Measurements from ENCODE around the gene RAP1GAP2.
A peak's percentile ranks its signal among the peaks of the same experiment; 100 is the strongest.

Gene RAP1GAP2

DNA sequence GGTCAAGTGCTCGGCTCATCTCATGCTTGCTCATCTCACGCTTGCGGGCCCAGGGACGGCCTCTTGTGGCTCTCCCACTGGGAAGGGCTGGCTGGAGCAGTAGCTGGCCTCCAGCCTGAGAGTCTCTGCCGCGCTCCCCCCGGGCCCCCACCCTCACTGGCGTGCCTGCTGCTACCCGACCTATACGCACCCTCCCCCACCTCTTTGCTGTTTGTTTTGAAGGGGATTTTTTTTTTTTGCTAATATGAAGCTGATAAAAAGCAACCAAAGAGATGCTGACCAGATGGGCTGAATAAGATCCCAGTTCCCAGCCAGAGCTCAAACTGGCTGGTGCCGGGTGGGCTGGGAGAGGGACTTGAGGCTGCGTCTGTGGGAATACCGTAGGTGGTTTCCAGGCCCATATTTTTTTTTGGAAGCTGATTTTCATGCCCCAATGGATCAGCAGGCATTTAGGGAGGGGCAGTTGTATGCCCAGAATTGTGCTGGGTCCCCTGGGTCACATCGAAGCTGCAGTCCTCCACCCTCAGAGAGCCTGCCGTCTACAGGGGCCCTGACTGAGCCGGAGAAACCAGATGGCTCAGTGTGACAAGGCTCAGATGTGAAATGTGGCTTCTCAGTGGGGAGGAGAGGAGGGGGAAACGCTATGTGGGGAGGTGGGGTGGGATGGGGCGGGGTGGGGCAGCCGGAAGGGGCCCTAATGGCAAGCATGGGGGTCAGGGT, 115.0 kb downstream of the RAP1GAP2 start:
- TF ChIP-seq, protein P1, sequence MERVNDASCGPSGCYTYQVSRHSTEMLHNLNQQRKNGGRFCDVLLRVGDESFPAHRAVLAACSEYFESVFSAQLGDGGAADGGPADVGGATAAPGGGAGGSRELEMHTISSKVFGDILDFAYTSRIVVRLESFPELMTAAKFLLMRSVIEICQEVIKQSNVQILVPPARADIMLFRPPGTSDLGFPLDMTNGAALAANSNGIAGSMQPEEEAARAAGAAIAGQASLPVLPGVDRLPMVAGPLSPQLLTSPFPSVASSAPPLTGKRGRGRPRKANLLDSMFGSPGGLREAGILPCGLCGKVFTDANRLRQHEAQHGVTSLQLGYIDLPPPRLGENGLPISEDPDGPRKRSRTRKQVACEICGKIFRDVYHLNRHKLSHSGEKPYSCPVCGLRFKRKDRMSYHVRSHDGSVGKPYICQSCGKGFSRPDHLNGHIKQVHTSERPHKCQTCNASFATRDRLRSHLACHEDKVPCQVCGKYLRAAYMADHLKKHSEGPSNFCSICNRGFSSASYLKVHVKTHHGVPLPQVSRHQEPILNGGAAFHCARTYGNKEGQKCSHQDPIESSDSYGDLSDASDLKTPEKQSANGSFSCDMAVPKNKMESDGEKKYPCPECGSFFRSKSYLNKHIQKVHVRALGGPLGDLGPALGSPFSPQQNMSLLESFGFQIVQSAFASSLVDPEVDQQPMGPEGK (CRISPR knock-in tag; IDR thresholded peaks at IDR 0.05; ENCODE audit: borderline replicate concordance) = peak; percentile 92
- TF ChIP-seq ISL1 (CRISPR knock-in tag; IDR thresholded peaks at IDR 0.05) = no peak
- no peak for TF ChIP-seq OSR1 (CRISPR knock-in tag; IDR thresholded peaks at IDR 0.05)
- no peak for TF ChIP-seq TOX (CRISPR knock-in tag; IDR thresholded peaks at IDR 0.05; ENCODE audit: borderline replicate concordance)
- TF ChIP-seq ZFP30 (CRISPR knock-in tag; IDR thresholded peaks at IDR 0.05) = no peak
- TF ChIP-seq CSDC2 (CRISPR knock-in tag; IDR thresholded peaks at IDR 0.05) = no peak
- TF ChIP-seq ZFP3 (CRISPR knock-in tag; IDR thresholded peaks at IDR 0.05) = no peak
- TF ChIP-seq ESRRG (CRISPR knock-in tag; IDR thresholded peaks at IDR 0.05) = no peak
- no peak for TF ChIP-seq RARB (CRISPR knock-in tag; IDR thresholded peaks at IDR 0.05)
- TF ChIP-seq ZC3H10 (CRISPR knock-in tag; IDR thresholded peaks at IDR 0.05) = no peak
- TF ChIP-seq TCF4 (CRISPR knock-in tag; IDR thresholded peaks at IDR 0.05; ENCODE audit: borderline replicate concordance) = peak; percentile 72; the same call in 1 of the 2 replicates
- ATAC-seq = no peak; the same call in 2 of the 3 replicates

DNA sequence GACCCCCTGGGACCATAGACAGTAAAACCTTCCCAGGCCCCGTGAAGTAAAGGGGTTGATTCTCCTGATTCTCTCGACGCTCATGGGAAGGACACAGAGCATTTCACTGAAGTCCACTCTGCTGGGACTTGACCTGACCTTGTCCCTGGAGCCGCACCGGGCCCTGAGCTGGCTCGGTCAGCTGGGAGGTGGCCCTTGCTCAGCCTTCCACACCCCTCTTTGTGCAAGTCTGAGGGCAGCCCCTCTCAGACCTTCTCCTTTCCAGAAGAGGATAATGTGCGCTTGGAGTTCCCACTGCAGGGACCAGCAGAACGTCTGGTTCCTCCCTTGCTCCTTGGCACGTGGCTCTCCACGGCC, 115.5 kb downstream of the RAP1GAP2 start:
- TF ChIP-seq ARNTL (CRISPR knock-in tag; IDR thresholded peaks at IDR 0.05; ENCODE audit: borderline replicate concordance, low read depth) = no peak
- TF ChIP-seq TCF4 (CRISPR knock-in tag; IDR thresholded peaks at IDR 0.05; ENCODE audit: borderline replicate concordance) = no peak
- TF ChIP-seq BACH2 (CRISPR knock-in tag; IDR thresholded peaks at IDR 0.05; ENCODE audit: borderline replicate concordance) = no peak
- TF ChIP-seq, protein P2, sequence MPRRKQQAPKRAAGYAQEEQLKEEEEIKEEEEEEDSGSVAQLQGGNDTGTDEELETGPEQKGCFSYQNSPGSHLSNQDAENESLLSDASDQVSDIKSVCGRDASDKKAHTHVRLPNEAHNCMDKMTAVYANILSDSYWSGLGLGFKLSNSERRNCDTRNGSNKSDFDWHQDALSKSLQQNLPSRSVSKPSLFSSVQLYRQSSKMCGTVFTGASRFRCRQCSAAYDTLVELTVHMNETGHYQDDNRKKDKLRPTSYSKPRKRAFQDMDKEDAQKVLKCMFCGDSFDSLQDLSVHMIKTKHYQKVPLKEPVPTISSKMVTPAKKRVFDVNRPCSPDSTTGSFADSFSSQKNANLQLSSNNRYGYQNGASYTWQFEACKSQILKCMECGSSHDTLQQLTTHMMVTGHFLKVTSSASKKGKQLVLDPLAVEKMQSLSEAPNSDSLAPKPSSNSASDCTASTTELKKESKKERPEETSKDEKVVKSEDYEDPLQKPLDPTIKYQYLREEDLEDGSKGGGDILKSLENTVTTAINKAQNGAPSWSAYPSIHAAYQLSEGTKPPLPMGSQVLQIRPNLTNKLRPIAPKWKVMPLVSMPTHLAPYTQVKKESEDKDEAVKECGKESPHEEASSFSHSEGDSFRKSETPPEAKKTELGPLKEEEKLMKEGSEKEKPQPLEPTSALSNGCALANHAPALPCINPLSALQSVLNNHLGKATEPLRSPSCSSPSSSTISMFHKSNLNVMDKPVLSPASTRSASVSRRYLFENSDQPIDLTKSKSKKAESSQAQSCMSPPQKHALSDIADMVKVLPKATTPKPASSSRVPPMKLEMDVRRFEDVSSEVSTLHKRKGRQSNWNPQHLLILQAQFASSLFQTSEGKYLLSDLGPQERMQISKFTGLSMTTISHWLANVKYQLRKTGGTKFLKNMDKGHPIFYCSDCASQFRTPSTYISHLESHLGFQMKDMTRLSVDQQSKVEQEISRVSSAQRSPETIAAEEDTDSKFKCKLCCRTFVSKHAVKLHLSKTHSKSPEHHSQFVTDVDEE (CRISPR knock-in tag; IDR thresholded peaks at IDR 0.05) = no peak
- no peak for TF ChIP-seq ESRRG (CRISPR knock-in tag; IDR thresholded peaks at IDR 0.05)
- TF ChIP-seq ZNF70 (CRISPR knock-in tag; IDR thresholded peaks at IDR 0.05) = no peak
- TF ChIP-seq CSDC2 (CRISPR knock-in tag; IDR thresholded peaks at IDR 0.05) = no peak
- TF ChIP-seq, protein P1 (CRISPR knock-in tag; IDR thresholded peaks at IDR 0.05; ENCODE audit: borderline replicate concordance) = no peak
- no peak for TF ChIP-seq ZFP30 (CRISPR knock-in tag; IDR thresholded peaks at IDR 0.05)
- TF ChIP-seq ZC3H10 (CRISPR knock-in tag; IDR thresholded peaks at IDR 0.05) = no peak
- no peak for TF ChIP-seq SNAI2 (CRISPR knock-in tag; IDR thresholded peaks at IDR 0.05)
- TF ChIP-seq PPARA (CRISPR knock-in tag; IDR thresholded peaks at IDR 0.05; ENCODE audit: borderline replicate concordance) = no peak
- no peak for TF ChIP-seq ZNF8 (CRISPR knock-in tag; IDR thresholded peaks at IDR 0.05)
- no peak for TF ChIP-seq RARB (CRISPR knock-in tag; IDR thresholded peaks at IDR 0.05)
- no peak for TF ChIP-seq ZFP3 (CRISPR knock-in tag; IDR thresholded peaks at IDR 0.05)
- ATAC-seq = no peak

DNA sequence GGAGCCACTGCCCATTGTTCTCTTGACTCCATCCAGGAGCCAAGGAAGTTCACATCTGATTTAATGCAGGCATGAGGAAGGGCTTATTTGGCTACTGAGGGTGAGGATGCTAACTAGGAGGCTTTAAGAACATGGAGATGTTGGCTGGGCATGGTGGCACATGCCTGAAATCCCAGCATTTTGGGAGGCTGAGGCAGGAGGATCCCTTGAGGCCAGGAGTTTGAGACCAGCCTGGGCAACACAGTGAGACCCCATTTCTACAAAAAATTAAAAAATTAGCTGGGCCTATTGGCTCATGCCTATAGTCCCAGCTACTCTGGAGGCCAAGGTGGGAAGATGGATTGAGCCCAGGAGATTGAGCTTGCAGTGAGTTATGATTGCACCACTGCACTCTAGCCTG, 116.5 kb downstream of the RAP1GAP2 start:
- TF ChIP-seq ISL1 (CRISPR knock-in tag; IDR thresholded peaks at IDR 0.05) = no peak
- no peak for TF ChIP-seq ZC3H10 (CRISPR knock-in tag; IDR thresholded peaks at IDR 0.05)
- TF ChIP-seq SNAI2 (CRISPR knock-in tag; IDR thresholded peaks at IDR 0.05) = no peak
- TF ChIP-seq BACH2 (CRISPR knock-in tag; IDR thresholded peaks at IDR 0.05; ENCODE audit: borderline replicate concordance) = no peak
- TF ChIP-seq OSR1 (CRISPR knock-in tag; IDR thresholded peaks at IDR 0.05) = no peak
- TF ChIP-seq RARB (CRISPR knock-in tag; IDR thresholded peaks at IDR 0.05) = no peak
- no peak for TF ChIP-seq ZNF565 (CRISPR knock-in tag; conservative IDR thresholded peaks at IDR 0.05; ENCODE audit: low read depth)
- TF ChIP-seq TCF4 (CRISPR knock-in tag; IDR thresholded peaks at IDR 0.05; ENCODE audit: borderline replicate concordance) = no peak
- no peak for TF ChIP-seq GLIS3 (CRISPR knock-in tag; IDR thresholded peaks at IDR 0.05)
- TF ChIP-seq, protein P3, sequence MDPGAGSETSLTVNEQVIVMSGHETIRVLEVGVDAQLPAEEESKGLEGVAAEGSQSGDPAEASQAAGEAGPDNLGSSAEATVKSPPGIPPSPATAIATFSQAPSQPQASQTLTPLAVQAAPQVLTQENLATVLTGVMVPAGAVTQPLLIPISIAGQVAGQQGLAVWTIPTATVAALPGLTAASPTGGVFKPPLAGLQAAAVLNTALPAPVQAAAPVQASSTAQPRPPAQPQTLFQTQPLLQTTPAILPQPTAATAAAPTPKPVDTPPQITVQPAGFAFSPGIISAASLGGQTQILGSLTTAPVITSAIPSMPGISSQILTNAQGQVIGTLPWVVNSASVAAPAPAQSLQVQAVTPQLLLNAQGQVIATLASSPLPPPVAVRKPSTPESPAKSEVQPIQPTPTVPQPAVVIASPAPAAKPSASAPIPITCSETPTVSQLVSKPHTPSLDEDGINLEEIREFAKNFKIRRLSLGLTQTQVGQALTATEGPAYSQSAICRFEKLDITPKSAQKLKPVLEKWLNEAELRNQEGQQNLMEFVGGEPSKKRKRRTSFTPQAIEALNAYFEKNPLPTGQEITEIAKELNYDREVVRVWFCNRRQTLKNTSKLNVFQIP (CRISPR knock-in tag; IDR thresholded peaks at IDR 0.05; ENCODE audit: borderline replicate concordance, low read depth) = no peak
- TF ChIP-seq PPARA (CRISPR knock-in tag; IDR thresholded peaks at IDR 0.05; ENCODE audit: borderline replicate concordance) = no peak
- TF ChIP-seq, protein P2 (CRISPR knock-in tag; IDR thresholded peaks at IDR 0.05) = no peak
- TF ChIP-seq ZNF70 (CRISPR knock-in tag; IDR thresholded peaks at IDR 0.05) = no peak
- TF ChIP-seq ZFP30 (CRISPR knock-in tag; IDR thresholded peaks at IDR 0.05) = no peak
- TF ChIP-seq ESRRG (CRISPR knock-in tag; IDR thresholded peaks at IDR 0.05) = no peak
- TF ChIP-seq, protein P4, sequence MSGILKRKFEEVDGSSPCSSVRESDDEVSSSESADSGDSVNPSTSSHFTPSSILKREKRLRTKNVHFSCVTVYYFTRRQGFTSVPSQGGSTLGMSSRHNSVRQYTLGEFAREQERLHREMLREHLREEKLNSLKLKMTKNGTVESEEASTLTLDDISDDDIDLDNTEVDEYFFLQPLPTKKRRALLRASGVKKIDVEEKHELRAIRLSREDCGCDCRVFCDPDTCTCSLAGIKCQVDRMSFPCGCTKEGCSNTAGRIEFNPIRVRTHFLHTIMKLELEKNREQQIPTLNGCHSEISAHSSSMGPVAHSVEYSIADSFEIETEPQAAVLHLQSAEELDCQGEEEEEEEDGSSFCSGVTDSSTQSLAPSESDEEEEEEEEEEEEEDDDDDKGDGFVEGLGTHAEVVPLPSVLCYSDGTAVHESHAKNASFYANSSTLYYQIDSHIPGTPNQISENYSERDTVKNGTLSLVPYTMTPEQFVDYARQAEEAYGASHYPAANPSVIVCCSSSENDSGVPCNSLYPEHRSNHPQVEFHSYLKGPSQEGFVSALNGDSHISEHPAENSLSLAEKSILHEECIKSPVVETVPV (CRISPR knock-in tag; IDR thresholded peaks at IDR 0.05) = no peak
- no peak for TF ChIP-seq ZFP3 (CRISPR knock-in tag; IDR thresholded peaks at IDR 0.05)
- ATAC-seq = no peak
